GM23248 (cell line): ENCODE results near the gene JSRP1. TPM values are rescaled to one million over a fixed set of nuclear protein-coding genes. Genes with fewer than 3 reads are reported as not detected.

Experiments used
- DNase-seq: peaks from one replicate; pipeline ENCODE4 v3.0.0-alpha.2; 2015
- H2AFZ ChIP-seq: fragments of 200-600 bp; sonication (generic); 2 replicates; pipeline ENCODE4 v1.6.1; 2016; ENCODE audit warnings: antibody characterized with exemption
- H3F3A ChIP-seq: fragments of 200-600 bp; sonication (generic); 2 replicates; pipeline ENCODE4 v1.6.1; 2016; ENCODE audit warnings: mild to moderate bottlenecking, antibody characterized with exemption, mixed run types; ENCODE audit not compliant: insufficient read depth
- H3K27ac ChIP-seq: fragments of 200-600 bp; sonication (generic); 2 replicates; pipeline ENCODE4 v1.5.1; 2016; ENCODE audit warnings: mild to moderate bottlenecking
- H3K27me3 ChIP-seq: fragments of 200-600 bp; sonication (generic); replicated peaks from 2 replicates; pipeline ENCODE4 v1.6.1; 2016; ENCODE audit warnings: mild to moderate bottlenecking; ENCODE audit not compliant: insufficient read depth
- H3K36me3 ChIP-seq: fragments of 200-600 bp; sonication (generic); 2 replicates; pipeline ENCODE4 v1.6.1; 2016; ENCODE audit warnings: low read depth, mild to moderate bottlenecking
- H3K4me1 ChIP-seq: fragments of 200-600 bp; sonication (generic); 2 replicates; pipeline ENCODE4 v1.6.1; 2016; ENCODE audit warnings: mild to moderate bottlenecking; ENCODE audit not compliant: insufficient read depth
- H3K4me2 ChIP-seq: fragments of 200-600 bp; sonication (generic); one replicate; pipeline ENCODE4 v1.6.1; 2016; ENCODE audit warnings: mild to moderate bottlenecking; ENCODE audit not compliant: unreplicated experiment
- H3K4me3 ChIP-seq: fragments of 200-600 bp; sonication (generic); 2 replicates; pipeline ENCODE4 v1.5.1; 2016; ENCODE audit warnings: mild to moderate bottlenecking
- H3K79me2 ChIP-seq: fragments of 200-600 bp; sonication (generic); 2 replicates; pipeline ENCODE4 v1.6.1; 2016; ENCODE audit warnings: mild to moderate bottlenecking; ENCODE audit not compliant: insufficient read depth
- H3K9ac ChIP-seq: fragments of 200-600 bp; sonication (generic); 2 replicates; pipeline ENCODE4 v1.6.1; 2016; ENCODE audit warnings: mild to moderate bottlenecking
- H3K9me2 ChIP-seq: fragments of 200-600 bp; sonication (generic); 2 replicates; pipeline ENCODE4 v1.6.1; 2016; ENCODE audit warnings: mixed run types, mild to moderate bottlenecking, moderate library complexity; ENCODE audit not compliant: insufficient read depth
- H3K9me3 ChIP-seq: fragments of 200-600 bp; sonication (generic); one replicate; pipeline ENCODE4 v1.6.1; 2017; ENCODE audit warnings: low read depth
- H4K20me1 ChIP-seq: fragments of 200-600 bp; sonication (generic); 2 replicates; pipeline ENCODE4 v1.6.0; 2016; ENCODE audit not compliant: insufficient read depth
- EZH2 ChIP-seq: fragments of 200-600 bp; sonication (generic); IDR thresholded peaks from 2 replicates; pipeline ENCODE4 v1.6.1; 2018; ENCODE audit warnings: antibody characterized with exemption, mild to moderate bottlenecking; ENCODE audit not compliant: insufficient read depth, poor library complexity, severe bottlenecking
- EZH2phosphoT487 ChIP-seq: fragments of 200-600 bp; sonication (generic); IDR thresholded peaks from 2 replicates; pipeline ENCODE4 v1.6.1; 2018; ENCODE audit warnings: antibody characterized with exemption, moderate library complexity, mild to moderate bottlenecking, low read depth; ENCODE audit not compliant: insufficient read depth
- WGBS, 2 experiments: methylation state at CpG; one replicate each; pipeline ENCODE4 v1.1.6; 2015 to 2017; ENCODE audit warnings: low lambda C conversion rate in 2 of 2, low coverage in 1 of 2; ENCODE audit errors: missing lambda C conversion rate in 2 of 2; 5-methylcytosine and 5-hydroxymethylcytosine counted together
- in situ Hi-C: fragments of 300-500 bp; cut with MboI; formaldehyde crosslinking; loops from 2 replicates; pipeline ENCODE4 v1.15.0; 2020
- microRNA counts: library from miRNA; unstranded; fragments of <30 nt; microRNA quantifications from one replicate; lab custom pipeline; 2016
- microRNA-seq: library from miRNA; unstranded; fragments of <30 nt; microRNA quantifications from one replicate; pipeline ENCODE4, GENCODE V29; 2016; ENCODE audit warnings: borderline number of aligned reads
- polyA plus RNA-seq: library from polyadenylated mRNA; unstranded; fragments of >200 nt; fragmentation: Nextera tagmentation; extraction: Ambion mirVana; gene quantifications from 2 replicates; pipeline ENCODE4 v1.2.1, GENCODE V29; 2016
- small RNA-seq: library from RNA; depleted of rRNA; stranded (forward); fragments of <200 nt; gene quantifications from one replicate; pipeline ENCODE3, GENCODE V24; 2014; ENCODE audit warnings: low read depth, low replicate concordance
- total RNA-seq: library from RNA; depleted of rRNA; stranded (reverse); fragments of >200 nt; shearing (Covaris generic); gene quantifications from 2 replicates; pipeline ENCODE4 v1.2.3, GENCODE V29; 2014; rRNA removed

JSRP1 gene
- total and polyA plus RNA-seq, 2 experiments from 2014 or later: not detected

DNA sequence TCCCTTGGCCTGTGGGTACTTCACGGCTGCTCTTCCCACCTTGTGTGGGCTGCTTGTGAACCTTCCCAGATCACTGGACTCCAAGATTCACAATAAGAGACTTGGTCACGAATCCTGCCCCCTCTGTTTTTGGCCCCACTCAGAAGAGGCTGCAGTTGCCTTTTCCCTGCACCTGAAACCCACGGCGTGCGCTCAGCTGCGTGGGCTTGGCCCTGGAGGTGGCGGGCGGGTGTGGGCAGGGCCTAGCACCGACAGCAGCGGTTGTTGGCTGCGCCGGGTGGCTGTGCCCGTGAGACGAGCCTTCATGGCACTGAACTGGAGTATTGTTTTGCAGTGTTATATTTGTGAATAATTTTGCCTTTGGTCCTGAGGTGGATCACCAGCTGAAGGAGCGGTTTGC, 53.9 kb downstream of the JSRP1 start:
- in situ Hi-C loops: no loop called here
- Histone ChIP-seq H2AFZ (no peak overlapping the region), H3K36me3 (no peaks in the 10 kb centered on the region; the same call in 1 of the 2 replicates), H3K27me3 (no peaks in the 10 kb centered on the region), H3K4me1 (no peaks in the 10 kb centered on the region), H3K9me2 (no peaks in the 10 kb centered on the region), H3K9me3 (no peaks in the 10 kb centered on the region), H3F3A (no peaks in the 10 kb centered on the region), H3K9ac (no peak overlapping the region), H3K27ac (no peak overlapping the region), H4K20me1 (no peaks in the 10 kb centered on the region), H3K4me2 (no peak overlapping the region), H3K79me2 (peaks cover 93% of the 10 kb centered on the region), H3K4me3 (no peak overlapping the region)
- DNase-seq: no peak
- TF ChIP-seq EZH2phosphoT487 (no peak), EZH2 (no peak)
- 92 to 94% methylated on average over 10 to 15 of the region's 15 CpGs for WGBS, 2 experiments

MicroRNA genes within 50 kb of the gene (microRNA counts, 767-probe panel; counts per million panel counts)
- 447 counts per million, percentile 86 among the panel's probes with 10 or more counts for microRNA hsa-miR-1227 (lab: Ali Mortazavi, UCI)

Small RNA genes within 50 kb of the gene (microRNA-seq; reads per million reads assigned to microRNA genes)
- 4.1 reads per million for gene MIR1227
- not detected for gene MIR4321

Small RNA genes within 50 kb of the gene (small RNA-seq; reads per million reads assigned to genes)
- not detected for gene MIR1227

Other genes starting within 250 kb of the JSRP1 start
- gene BTBD2, start 240.7 kb downstream of the JSRP1 start, total RNA-seq: 69.5 and 72.0 TPM in 2 replicates
- 6.8 and 9.0 TPM in 2 replicates for gene BTBD2, start 240.7 kb downstream of the JSRP1 start, polyA plus RNA-seq
- gene MKNK2, start 205.2 kb downstream of the JSRP1 start, total RNA-seq: 78.6 and 83.2 TPM in 2 replicates
- gene MKNK2, start 205.2 kb downstream of the JSRP1 start, polyA plus RNA-seq: 28.9 and 37.6 TPM in 2 replicates
- 38.7 and 53.1 TPM in 2 replicates for gene MOB3A, start 160.1 kb downstream of the JSRP1 start, total RNA-seq
- gene MOB3A, start 160.1 kb downstream of the JSRP1 start, polyA plus RNA-seq: 53.7 and 57.0 TPM in 2 replicates
- 1.6 and 2.3 TPM in 2 replicates for gene IZUMO4, start 159.5 kb downstream of the JSRP1 start, total RNA-seq
- 0.89 and 1.5 TPM in 2 replicates for gene IZUMO4, start 159.5 kb downstream of the JSRP1 start, polyA plus RNA-seq
- gene AP3D1, start 104.9 kb downstream of the JSRP1 start, total RNA-seq: 95.4 and 97.6 TPM in 2 replicates
- 65.2 and 79.0 TPM in 2 replicates for gene AP3D1, start 104.9 kb downstream of the JSRP1 start, polyA plus RNA-seq
- gene DOT1L, start 92.5 kb downstream of the JSRP1 start, total RNA-seq: 4.3 and 4.4 TPM in 2 replicates
- gene DOT1L, start 92.5 kb downstream of the JSRP1 start, polyA plus RNA-seq: 4.0 and 5.3 TPM in 2 replicates
- gene PLEKHJ1, start 20.1 kb downstream of the JSRP1 start, total RNA-seq: 68.3 and 85.1 TPM in 2 replicates
- 62.3 and 69.5 TPM in 2 replicates for gene PLEKHJ1, start 20.1 kb downstream of the JSRP1 start, polyA plus RNA-seq
- 20.9 and 26.7 TPM in 2 replicates for gene SF3A2, start 19.6 kb downstream of the JSRP1 start, total RNA-seq
- 13.7 and 16.8 TPM in 2 replicates for gene SF3A2, start 19.6 kb downstream of the JSRP1 start, polyA plus RNA-seq
- not detected in 2 replicates for gene AMH, start 7.1 kb downstream of the JSRP1 start, total RNA-seq
- gene AMH, start 7.1 kb downstream of the JSRP1 start, polyA plus RNA-seq: not detected in 2 replicates
- not detected in 2 replicates for gene PEAK3, start 25.8 kb upstream of the JSRP1 start, total RNA-seq
- 0.19 TPM in 1 of 2 replicates, not detected in the other for gene PEAK3, start 25.8 kb upstream of the JSRP1 start, polyA plus RNA-seq
- gene LINGO3, start 51.7 kb upstream of the JSRP1 start, total RNA-seq: not detected in 2 replicates
- not detected in 2 replicates for gene LINGO3, start 51.7 kb upstream of the JSRP1 start, polyA plus RNA-seq
- gene LSM7, start 72.2 kb upstream of the JSRP1 start, total RNA-seq: 87.0 and 118 TPM in 2 replicates
- 91.4 and 102 TPM in 2 replicates for gene LSM7, start 72.2 kb upstream of the JSRP1 start, polyA plus RNA-seq
- 43.0 and 61.0 TPM in 2 replicates for gene SPPL2B, start 72.3 kb upstream of the JSRP1 start, total RNA-seq
- gene SPPL2B, start 72.3 kb upstream of the JSRP1 start, polyA plus RNA-seq: 38.6 and 38.9 TPM in 2 replicates
- not detected in 2 replicates for gene TMPRSS9, start 103.8 kb upstream of the JSRP1 start, total RNA-seq
- gene TMPRSS9, start 103.8 kb upstream of the JSRP1 start, polyA plus RNA-seq: 0.28 TPM in 1 of 2 replicates, not detected in the other
- 56.4 and 57.6 TPM in 2 replicates for gene TIMM13, start 171.2 kb upstream of the JSRP1 start, total RNA-seq
- 143 and 161 TPM in 2 replicates for gene TIMM13, start 171.2 kb upstream of the JSRP1 start, polyA plus RNA-seq
- gene LMNB2, start 200.5 kb upstream of the JSRP1 start, total RNA-seq: 93.7 and 119 TPM in 2 replicates
- gene LMNB2, start 200.5 kb upstream of the JSRP1 start, polyA plus RNA-seq: 25.2 and 25.9 TPM in 2 replicates
- gene GADD45B, start 219.7 kb upstream of the JSRP1 start, total RNA-seq: 89.7 TPM in 2 replicates
- gene GADD45B, start 219.7 kb upstream of the JSRP1 start, polyA plus RNA-seq: 95.0 and 96.1 TPM in 2 replicates